ENCODE data around the gene NRK.
A peak's percentile ranks its signal among the peaks of the same experiment; 100 is the strongest.
"Not testable (repeated sequence)": the region's sequence is repeated elsewhere in the genome, so short reads cannot be mapped to it uniquely, and the experiment has no call there.

NRK gene, protein sequence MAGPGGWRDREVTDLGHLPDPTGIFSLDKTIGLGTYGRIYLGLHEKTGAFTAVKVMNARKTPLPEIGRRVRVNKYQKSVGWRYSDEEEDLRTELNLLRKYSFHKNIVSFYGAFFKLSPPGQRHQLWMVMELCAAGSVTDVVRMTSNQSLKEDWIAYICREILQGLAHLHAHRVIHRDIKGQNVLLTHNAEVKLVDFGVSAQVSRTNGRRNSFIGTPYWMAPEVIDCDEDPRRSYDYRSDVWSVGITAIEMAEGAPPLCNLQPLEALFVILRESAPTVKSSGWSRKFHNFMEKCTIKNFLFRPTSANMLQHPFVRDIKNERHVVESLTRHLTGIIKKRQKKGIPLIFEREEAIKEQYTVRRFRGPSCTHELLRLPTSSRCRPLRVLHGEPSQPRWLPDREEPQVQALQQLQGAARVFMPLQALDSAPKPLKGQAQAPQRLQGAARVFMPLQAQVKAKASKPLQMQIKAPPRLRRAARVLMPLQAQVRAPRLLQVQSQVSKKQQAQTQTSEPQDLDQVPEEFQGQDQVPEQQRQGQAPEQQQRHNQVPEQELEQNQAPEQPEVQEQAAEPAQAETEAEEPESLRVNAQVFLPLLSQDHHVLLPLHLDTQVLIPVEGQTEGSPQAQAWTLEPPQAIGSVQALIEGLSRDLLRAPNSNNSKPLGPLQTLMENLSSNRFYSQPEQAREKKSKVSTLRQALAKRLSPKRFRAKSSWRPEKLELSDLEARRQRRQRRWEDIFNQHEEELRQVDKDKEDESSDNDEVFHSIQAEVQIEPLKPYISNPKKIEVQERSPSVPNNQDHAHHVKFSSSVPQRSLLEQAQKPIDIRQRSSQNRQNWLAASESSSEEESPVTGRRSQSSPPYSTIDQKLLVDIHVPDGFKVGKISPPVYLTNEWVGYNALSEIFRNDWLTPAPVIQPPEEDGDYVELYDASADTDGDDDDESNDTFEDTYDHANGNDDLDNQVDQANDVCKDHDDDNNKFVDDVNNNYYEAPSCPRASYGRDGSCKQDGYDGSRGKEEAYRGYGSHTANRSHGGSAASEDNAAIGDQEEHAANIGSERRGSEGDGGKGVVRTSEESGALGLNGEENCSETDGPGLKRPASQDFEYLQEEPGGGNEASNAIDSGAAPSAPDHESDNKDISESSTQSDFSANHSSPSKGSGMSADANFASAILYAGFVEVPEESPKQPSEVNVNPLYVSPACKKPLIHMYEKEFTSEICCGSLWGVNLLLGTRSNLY (N-terminal part only)

DNA sequence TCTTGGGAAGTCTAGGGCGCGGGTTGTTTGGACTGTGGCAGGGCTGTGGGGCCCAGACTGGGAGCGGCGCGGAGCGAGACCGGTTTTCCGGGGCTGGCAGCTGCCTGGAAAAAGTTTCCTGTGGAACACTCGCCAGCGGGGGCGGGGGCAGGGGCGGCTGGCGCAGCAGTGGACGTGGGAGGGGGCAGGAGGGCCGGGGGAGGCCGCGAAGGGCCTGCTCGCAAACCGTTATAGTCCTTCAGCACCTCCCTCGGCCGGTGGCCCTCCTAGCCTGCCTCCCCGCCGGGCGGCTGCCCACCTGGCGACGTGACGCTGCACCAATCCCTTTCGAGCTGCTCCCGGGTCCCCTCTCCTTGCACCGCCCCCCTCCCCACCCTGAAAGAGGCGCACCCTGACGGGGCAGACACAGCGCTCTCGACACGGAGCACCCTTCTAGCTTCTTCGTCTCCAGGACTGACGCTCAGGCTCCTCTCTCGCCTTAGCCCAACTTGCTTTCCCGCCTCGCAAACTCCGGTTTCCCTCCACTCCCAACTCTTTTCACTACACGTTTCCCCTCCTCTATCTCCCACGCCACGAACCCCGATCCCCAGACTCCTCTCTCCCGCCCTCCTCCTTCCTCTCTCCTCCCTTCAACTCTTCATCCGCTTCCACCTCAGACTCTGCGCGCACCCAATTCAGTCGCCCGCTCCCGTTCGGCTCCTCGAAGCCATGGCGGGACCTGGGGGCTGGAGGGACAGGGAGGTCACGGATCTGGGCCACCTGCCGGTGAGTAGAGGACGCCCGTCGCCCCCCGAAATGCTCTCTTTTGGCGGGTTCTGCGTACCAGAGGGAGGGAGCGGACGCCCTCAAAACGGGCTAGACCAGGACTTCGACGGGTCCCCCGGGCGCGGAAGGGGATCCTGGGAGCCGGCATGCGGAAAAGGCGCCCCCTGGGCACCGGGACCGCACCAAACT lies at the start of gene NRK:
Gene NRK (plus strand): TSS at position 402 of the 954 bp plus-strand sequence. CDS start 307 bp downstream, at position 709.
- DNase-seq (ENCODE audit: low spot score): no peak

DNA sequence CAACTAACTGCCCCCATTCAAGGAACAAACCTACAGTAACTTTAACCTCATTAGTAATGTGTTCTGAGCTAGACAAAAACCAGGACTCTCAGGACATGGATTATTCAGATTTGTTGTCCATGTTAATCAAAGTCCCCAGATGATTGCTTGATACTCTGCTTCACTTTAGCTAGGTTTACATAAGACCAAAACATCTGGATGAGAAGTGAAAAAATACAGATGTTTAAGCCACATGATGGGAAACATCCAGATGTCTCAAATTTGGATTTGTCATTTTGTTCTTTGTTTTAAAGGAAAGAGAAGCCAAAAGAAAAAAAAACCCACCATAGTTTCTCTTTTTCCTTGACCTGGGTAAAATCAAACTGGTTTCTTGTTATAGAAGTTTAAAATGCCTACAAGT lies 48.5 kb upstream of the NRK start:
- no peak for DNase-seq (ENCODE audit: low spot score)

DNA sequence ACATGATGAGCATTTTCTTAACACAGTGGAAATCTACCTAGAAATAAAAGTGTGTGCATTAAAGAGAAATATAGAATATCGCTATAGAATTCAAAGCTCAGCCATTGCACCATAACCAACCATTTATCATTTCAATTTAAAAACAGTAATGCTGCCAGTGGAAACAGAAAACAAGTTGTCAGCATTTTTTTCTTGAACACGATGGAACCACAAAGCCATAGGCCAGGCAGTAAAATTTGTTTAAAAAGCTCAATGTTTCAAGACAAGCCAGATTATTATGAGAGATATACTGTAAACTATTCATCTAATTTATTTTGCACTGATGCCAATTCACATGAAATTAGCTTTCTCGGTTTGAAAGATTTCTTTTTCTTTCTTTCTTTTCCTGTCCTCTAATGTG lies 46.7 kb upstream of the NRK start:
- DNase-seq (ENCODE audit: low spot score): no peak

DNA sequence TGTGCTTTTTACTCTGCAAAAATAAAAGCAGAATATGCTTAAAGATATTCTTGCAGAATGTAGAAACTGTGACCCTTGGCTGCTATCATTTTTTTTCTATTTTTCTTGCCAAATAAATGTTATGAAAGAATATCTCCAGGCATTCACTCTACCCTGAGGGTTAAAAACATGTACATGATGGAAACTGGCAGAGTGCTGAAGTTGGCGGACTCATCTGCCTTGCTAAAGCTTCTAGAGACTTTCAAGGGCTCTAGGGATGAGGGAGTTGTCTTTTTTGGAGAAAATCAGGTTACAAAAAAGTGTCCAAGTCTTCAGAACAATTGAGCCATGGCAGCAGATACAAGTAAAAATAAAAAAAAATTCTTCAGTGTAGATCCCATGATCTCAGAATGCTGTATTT lies 40.5 kb upstream of the NRK start:
- DNase-seq (ENCODE audit: low spot score): no peak

DNA sequence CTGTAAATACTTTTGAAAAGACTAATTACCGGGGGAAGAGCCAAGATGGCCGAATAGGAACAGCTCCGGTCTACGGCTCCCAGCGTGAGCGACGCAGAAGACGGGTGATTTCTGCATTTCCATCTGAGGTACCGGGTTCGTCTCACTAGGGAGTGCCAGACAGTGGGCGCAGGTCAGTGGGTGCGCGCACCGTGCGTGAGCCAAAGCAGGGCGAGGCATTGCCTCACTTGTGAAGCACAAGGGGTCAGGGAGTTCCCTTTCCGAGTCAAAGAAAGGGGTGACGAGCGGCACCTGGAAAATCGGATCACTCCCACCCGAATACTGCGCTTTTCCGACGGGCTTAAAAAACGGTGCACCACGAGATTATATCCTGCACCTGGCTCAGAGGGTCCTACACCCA lies 25.5 kb upstream of the NRK start:
- not testable (repeated sequence) for DNase-seq (ENCODE audit: low spot score)

DNA sequence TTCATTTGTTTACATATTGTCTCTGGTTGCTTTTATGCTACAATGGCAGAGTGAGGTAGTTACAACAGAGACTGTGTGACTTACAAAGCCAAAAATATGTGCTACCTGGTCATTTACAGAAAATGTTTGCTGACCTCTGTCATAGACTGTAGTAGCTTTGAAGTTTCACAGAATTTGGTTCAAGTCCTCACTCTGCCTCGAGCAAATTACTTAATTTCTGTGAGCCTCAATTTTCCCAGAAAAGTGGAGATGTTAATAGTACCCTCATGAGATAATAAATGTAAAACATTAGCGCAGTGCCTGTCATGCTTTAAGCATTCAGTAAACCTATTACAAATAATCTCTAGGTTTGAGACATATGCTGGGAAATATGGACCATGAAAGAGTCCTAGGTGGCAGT lies 18.4 kb upstream of the NRK start:
- no peak for DNase-seq (ENCODE audit: low spot score)

DNA sequence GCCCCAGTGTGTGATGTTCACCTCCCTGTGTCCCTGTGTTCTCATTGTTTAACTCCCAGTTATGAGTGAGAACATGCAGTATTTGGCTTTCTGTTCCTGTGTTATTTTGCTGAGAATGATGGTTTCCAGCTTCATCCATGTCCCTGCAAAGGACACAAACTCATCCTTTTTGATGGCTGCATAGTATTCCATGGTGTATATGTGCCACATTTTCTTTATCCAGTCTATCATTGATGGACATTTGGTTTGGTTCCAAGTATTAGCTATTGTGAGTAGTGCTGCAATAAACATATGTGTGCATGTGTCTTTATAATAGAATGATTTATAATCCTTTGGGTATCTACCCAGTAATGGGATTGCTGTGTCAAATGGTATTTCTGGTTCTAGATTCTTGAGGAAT lies 16.7 kb upstream of the NRK start:
- not testable (repeated sequence) for DNase-seq (ENCODE audit: low spot score)

DNA sequence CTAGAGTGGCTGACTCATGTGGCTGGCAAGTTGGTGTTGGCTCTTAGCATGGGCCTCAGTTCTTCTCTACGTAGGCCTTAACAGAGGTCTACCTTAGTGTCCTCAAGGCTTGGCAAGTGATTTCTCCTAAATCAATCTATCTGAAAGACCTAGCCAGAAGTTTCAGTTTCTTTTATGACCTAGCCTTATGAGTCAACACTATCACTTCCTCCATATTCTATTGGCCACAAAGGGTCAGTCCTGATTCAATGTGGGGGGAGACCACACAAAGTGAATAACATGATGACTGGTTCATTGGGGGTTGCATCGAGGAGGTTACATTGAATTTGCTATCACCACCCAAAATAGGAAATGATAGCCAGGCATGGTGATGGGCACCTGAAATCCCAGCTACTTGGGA lies 5.8 kb upstream of the NRK start:
- no peak for DNase-seq (ENCODE audit: low spot score)

DNA sequence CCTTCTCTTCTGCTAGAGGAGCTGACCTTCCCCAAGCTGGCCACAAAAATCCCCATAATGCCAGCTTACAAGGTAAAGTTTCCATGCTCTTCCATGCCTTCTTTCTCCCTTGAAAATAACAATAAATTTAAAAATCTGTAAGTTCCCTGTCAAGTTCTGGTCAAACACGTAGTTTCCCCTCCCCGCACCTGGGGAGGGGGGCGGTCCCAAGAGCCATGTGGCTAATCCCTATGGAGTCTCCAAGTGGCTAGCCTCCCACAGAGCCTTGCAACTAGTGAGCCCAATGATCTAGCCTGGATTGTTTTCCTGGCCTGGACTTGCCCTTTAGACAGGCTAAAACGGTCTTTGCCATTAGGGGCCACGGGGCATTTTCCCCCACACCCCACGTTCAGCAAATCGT lies 2.1 kb upstream of the NRK start:
- DNase-seq (ENCODE audit: low spot score): no peak

DNA sequence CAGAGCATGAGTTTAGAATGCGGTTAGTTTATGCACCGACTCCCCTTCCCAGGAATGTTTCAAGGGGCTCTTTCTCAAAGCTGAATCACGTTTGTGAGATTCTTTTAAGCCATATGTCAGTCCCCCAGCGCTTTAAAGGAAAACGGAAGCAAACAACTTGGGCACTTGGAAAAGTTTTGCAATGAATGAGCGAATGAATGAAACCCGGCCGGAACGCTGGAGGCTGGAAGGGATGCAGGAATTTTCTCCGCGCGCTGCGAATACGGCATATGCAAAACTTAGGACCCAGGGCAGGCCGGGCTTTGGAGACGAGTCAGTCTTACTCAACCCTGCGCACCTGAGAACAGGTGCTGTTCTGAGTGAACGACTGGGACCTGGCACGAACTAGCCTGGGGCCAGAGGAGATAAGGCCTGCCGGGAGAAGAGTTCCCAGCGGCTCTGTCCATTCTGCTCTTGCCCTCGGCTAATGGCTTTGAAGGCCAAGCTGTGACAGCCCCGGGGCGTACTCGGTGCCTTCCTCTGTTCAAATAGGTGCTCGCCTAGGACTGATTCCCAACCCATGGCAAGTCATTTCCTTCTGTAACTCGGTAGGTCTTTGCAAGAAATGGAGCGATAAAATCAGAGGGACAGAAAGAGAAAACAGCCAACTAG lies 743 bp upstream of the NRK start:
- DNase-seq (ENCODE audit: low spot score): no peak

DNA sequence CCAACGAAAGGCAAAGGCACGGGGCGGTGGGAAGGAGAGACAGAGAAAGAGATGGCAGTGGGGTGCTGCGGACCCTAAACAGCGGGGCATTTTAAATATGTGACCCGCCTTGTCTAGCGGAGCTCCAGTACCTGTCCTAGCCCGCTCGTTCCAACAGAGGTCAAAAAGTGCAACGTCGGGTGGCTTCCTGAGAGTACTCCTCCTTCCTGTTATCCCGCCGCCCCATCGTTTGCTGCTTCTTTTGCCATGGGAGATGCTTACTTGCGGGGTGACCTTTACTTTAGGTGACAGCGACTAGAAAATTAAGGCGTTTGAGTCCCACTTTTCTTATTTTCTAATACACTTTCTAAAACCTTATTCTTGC lies 735 bp downstream of the NRK start:
- no peak for DNase-seq (ENCODE audit: low spot score)

DNA sequence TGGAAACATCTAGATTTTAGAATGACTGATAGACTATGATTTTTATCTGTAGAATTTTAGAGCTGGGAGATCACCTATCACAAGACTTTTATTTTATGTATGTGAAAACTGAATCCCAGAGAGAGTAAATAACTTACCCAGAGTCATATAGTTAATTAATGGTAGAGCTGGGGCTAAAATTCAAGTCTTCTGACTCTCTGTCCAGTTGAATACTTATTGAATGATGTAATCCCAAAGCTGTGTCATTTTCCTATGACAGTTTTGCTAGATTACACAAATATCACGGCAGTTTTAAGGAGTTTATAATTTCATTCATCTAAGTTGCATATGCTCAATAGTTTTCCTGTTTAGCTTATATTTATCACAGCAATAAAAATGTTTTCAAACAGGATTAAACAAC lies 6.7 kb downstream of the NRK start:
- no peak for DNase-seq (ENCODE audit: low spot score)

DNA sequence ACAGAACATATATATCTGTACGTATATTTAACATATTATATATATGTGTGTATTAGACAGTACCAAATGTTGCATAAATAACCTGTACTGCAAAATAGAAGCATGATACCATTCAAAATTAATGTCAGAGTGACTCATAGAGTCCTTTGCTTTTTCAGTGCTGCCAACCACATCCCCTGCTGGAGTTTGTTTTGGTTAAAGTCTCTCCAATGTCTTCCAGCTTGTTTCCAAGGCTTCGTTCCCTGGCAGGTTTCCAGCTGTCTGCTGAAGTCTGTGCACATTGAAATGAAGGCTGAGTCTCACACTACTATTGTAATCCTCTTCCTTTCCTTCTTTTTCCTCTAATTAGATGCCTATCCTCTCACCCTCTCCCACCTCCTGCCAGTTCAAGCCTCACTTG lies 14.9 kb downstream of the NRK start:
- DNase-seq (ENCODE audit: low spot score): peak; percentile 3

DNA sequence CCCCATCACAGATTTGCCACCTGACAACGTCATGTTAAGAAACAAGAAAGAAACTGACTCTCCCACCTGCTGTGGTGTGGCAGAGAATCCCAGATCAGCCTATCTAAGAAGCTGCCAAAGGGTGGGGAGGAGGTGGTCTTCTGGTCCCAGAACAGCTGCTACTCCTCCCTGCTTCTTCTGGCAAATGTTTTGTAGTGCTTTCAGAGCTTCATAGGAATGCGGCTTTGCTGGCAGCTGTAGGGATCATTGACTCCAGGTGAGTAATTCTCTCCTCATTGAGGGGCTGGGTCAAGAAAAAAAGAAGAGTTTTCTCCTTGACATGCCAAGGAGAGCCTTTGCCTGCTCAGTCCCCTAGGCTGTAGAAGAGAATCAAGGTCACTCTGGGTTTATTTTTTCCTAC lies 23.3 kb downstream of the NRK start:
- DNase-seq (ENCODE audit: low spot score): no peak

DNA sequence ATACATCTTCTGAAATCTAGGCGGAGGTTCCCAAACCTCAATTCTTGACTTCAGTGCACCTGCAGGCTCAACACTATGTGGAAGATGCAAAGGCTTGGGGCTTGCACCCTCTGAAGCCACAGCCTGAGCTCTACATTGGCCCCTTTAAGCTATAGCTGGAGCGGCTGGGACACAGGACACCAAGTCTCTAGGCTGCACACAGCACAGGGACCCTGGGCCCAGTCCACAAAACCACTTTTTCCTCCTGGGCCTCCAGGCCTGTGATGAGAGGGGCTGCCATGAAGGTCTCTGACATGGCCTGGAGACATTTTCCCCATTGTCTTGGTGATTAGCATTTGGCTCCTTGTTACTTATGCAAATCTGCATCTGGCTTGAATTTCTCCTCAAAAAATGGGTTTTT lies 27.8 kb downstream of the NRK start:
- DNase-seq (ENCODE audit: low spot score): not testable (repeated sequence)

DNA sequence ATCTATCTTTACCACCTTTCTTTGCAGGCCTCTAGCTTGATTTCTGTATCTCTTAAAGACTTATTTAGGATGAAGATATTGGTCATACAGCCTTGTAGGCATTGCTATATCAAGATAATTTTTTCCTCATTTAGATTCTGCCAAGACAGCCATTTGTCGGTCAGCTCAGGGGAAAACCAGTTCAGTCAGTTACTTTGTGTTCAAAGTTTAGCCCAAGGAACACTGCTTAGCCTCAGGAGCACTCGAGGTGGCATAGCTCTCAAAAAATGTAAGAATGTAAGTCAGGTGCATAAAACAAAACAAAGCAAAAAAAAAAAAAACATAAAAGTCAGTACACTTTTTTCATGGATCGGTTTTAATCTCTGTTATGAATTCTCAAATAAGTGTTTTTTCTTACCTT lies 43.4 kb downstream of the NRK start:
- no peak for DNase-seq (ENCODE audit: low spot score)

DNA sequence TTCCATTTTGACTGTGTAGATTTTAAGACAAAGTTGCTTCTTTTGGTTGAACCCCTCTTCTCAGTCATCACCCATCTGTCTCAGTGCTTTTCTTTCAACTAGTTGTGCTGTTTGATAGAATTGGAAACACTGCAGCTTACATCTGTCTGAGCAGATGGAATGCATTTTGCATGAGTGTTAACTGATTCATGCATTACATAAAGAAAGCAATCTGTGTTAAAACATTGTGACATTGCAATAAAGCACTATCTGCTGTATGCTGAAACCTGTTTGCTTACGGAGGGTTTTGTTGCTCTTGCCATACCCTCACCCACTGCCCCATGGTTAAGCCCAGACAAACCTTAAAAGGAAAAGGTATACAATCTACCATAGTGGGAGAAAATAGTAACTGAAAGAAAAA lies 47.4 kb downstream of the NRK start:
- DNase-seq (ENCODE audit: low spot score): no peak

DNA sequence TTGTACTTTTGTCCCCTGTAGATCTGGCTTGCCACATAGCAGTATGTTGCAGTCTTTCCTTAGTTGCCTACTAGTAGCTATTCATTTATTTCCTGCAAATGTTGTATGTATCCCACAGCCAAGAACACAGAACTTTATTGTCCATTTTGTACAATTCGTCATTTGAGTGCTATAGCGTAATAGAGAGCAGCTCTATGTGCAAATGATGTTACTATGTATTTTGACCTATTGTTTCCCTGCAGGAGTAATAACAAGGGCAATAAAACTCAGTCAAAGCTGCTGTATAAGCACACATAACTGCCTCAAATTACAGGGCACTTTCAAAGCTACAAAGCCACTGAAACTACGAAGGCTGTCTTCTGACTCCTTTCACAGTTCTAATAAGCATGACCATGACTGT lies 48.1 kb downstream of the NRK start:
- DNase-seq (ENCODE audit: low spot score): no peak

DNA sequence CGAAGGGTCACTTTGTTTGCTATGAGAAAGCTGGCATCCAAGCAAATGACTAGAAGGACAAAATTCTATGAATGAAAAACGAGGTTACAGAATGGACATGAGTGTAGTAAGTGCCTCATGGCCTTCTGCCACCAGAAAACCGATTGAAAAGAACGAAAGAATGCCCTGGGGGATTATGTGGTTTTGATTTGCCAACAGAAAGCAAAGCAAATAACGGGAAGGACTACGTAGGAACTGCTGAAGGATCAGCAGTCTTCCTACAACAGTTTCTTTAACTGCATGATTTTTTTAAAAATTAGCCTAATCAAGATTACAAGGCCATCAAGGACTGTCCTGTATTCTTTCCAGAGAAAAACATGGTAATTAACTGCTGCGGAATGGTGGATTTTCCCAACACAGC lies 50.6 kb downstream of the NRK start:
- no peak for DNase-seq (ENCODE audit: low spot score)

DNA sequence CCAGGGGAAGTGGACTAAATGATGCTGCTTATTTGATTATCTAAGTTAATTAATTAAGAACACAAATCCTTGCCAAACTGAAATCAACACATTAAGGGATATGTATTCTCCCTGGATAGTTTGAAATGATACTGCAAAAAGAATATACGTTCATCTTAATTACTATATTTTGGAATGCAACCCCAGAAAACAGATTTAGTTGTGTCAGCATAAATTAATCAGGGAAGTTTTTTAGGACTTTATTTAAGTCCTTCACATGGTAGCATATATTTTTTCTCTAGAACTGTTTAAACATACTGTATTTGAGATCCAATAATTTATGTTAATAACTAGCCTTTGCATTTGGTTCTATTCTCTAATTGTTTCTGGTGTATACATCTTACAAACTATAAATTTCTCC lies 52.5 kb downstream of the NRK start:
- no peak for DNase-seq (ENCODE audit: low spot score)

DNA sequence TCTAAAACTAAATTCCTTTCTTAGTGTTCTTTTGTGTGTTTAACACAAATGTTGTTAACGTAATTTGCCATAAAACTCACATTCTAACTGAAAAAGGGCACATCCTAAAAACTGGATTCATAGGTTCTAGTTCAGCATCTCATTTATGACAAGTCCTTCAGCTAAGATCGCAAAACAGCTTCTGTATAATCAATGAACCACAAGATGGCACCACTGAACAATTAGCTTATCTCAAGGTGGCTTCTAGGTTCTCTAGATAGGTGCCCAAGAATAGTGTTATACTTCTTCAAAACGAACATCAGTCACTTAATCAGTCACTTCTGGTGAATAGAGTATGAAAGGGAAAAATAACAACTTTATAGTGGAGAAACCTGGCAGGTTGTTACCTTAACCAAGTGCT lies 54.3 kb downstream of the NRK start:
- peak; percentile 1 for DNase-seq (ENCODE audit: low spot score)
